NB4 (cell line): ENCODE results near the gene FTH1.

ENCODE experiments used
- CTCF ChIP-seq: IDR thresholded peaks from one replicate; pipeline ENCODE4 v1.5.1; 2012; ENCODE audit warnings: low read depth, low read length
- MAX ChIP-seq: IDR thresholded peaks from 2 replicates; pipeline ENCODE4 v1.6.1; 2011; ENCODE audit warnings: low read depth, low read length
- POLR2A ChIP-seq: IDR thresholded peaks from 2 replicates; pipeline ENCODE4 v1.6.1; 2011; ENCODE audit warnings: mild to moderate bottlenecking; ENCODE audit not compliant: insufficient read length; ENCODE audit errors: extremely low read depth

- TF ChIP-seq CTCF: no peak
- no peak for TF ChIP-seq POLR2A
- TF ChIP-seq MAX: no peak
Observed at GRCh38 chr11:61966734-61967115, 709 bp downstream of the FTH1 start.
